HCT116 (cell line): Measurements from ENCODE around the gene GFAP. TPM values are rescaled to one million over a fixed set of nuclear protein-coding genes. Genes with fewer than 3 reads are reported as not detected.

Experiments used
- ATAC-seq: fragments of 200-7000 bp; cut with Tn5 transposase; 2 replicates; pipeline ENCODE4 v1.9.1; 2020; ENCODE audit warnings: mild to moderate bottlenecking, moderate library complexity
- BruUV-seq: library from RNA; stranded (reverse); fragments of 400-500 nt; replicated peaks from 2 replicates; lab custom pipeline; 2021; lab: Mats Ljungman, UMichigan
- CTCF ChIA-PET: fragments of 300-600 bp; sonication (Branson Sonifier 250); formaldehyde crosslinking; loops from one replicate; lab custom pipeline; 2021; ENCODE audit warnings: antibody characterized with exemption; lab: Charles Lee
- POLR2A ChIA-PET: fragments of 300-600, 350-600 bp; sonication (Branson Sonifier 250); formaldehyde crosslinking; loops from one replicate; lab custom pipeline; 2021; ENCODE audit warnings: antibody characterized with exemption; lab: Charles Lee
- RAD21 ChIA-PET, 2 experiments: fragments of 300-600 bp; sonication (Branson Sonifier 250); formaldehyde crosslinking; loops; one replicate each; lab custom pipeline; 2023; ENCODE audit warnings: low total read pairs in 2 of 2; ENCODE audit not compliant: uncharacterized antibody in 2 of 2, unreplicated experiment in 2 of 2, low non-redundant PET in 1 of 2; lab: Charles Lee
- DNase-seq: peaks from one replicate; pipeline ENCODE4 v3.0.0-alpha.2; 2010; ENCODE audit warnings: low read depth, low spot score
- H2AFZ ChIP-seq: fragments of 200-600 bp; shearing (Covaris generic), sonication (generic); 2 replicates; pipeline ENCODE4 v1.6.1; 2017; ENCODE audit warnings: low read depth, mixed run types, mixed read lengths, antibody characterized with exemption, low read length; ENCODE audit not compliant: poor library complexity, severe bottlenecking
- H3K27ac ChIP-seq: 2 replicates; pipeline ENCODE4 v1.5.1; 2012; ENCODE audit warnings: low read depth, low read length
- H3K27me3 ChIP-seq: fragments of 200-600 bp; sonication (generic); 2 replicates; pipeline ENCODE4 v1.6.1; 2016; ENCODE audit warnings: mixed run types, low read length, mixed read lengths; ENCODE audit not compliant: insufficient read depth
- H3K36me3 ChIP-seq, 2 experiments: fragments of 200-500 bp in 1 of 2; fragments of 200-600 bp in 1 of 2; sonication (Bioruptor generic) in 1 of 2; sonication (generic) in 1 of 2; 2 replicates each; pipeline versions ENCODE4 v1.5.1 to v1.6.1; 2014 to 2016; ENCODE audit warnings: low read length in 2 of 2, inconsistent platforms in 1 of 2, mixed read lengths in 1 of 2, mixed run types in 1 of 2; ENCODE audit not compliant: insufficient read depth in 2 of 2, control insufficient read depth in 1 of 2
- H3K4me1 ChIP-seq, 2 experiments: fragments of 200-600 bp in 1 of 2; sonication (generic) in 1 of 2; 2 replicates each; pipeline versions ENCODE4 v1.5.1 to v1.6.1; 2012 to 2017; ENCODE audit warnings: low read length in 2 of 2, inconsistent platforms in 1 of 2, mild to moderate bottlenecking in 1 of 2, mixed read lengths in 1 of 2, mixed run types in 1 of 2, moderate library complexity in 1 of 2; ENCODE audit not compliant: insufficient read depth in 2 of 2, control insufficient read depth in 1 of 2
- H3K4me2 ChIP-seq: fragments of 200-600 bp; sonication (generic); 2 replicates; pipeline ENCODE4 v1.6.1; 2017; ENCODE audit warnings: mixed run types, low read length, mixed read lengths
- H3K4me3 ChIP-seq, 2 experiments: fragments of 200-600 bp in 1 of 2; sonication (generic) in 1 of 2; replicated peaks in 1 of 2; 2 replicates each; pipeline ENCODE4 v1.5.1; 2011 to 2016; ENCODE audit warnings: low read length in 2 of 2, control low read depth in 1 of 2, low read depth in 1 of 2, mild to moderate bottlenecking in 1 of 2, mixed read lengths in 1 of 2, mixed run types in 1 of 2
- H3K79me2 ChIP-seq: fragments of 200-600 bp; sonication (generic); 2 replicates; pipeline ENCODE4 v1.6.1; 2017; ENCODE audit warnings: mild to moderate bottlenecking, mixed run types, low read length, moderate library complexity, mixed read lengths; ENCODE audit not compliant: insufficient read depth
- H3K9ac ChIP-seq: fragments of 200-600 bp; sonication (generic); 2 replicates; pipeline ENCODE4 v1.6.1; 2016; ENCODE audit warnings: low read length, mixed read lengths
- H3K9me2 ChIP-seq: fragments of 200-600 bp; sonication (generic), shearing (Covaris generic); 2 replicates; pipeline ENCODE4 v1.6.1; 2017; ENCODE audit warnings: mixed run types, mild to moderate bottlenecking, moderate library complexity; ENCODE audit not compliant: insufficient read depth
- H3K9me3 ChIP-seq, 2 experiments: fragments of 200-500 bp in 1 of 2; fragments of 200-600 bp in 1 of 2; sonication (Bioruptor generic) in 1 of 2; sonication (generic) in 1 of 2; 2 replicates each; pipeline ENCODE4 v1.6.1; 2014 to 2017; ENCODE audit warnings: low read length in 2 of 2, mixed read lengths in 2 of 2, inconsistent platforms in 1 of 2, low read depth in 1 of 2, mild to moderate bottlenecking in 1 of 2, mixed run types in 1 of 2, moderate library complexity in 1 of 2; ENCODE audit not compliant: control insufficient read depth in 1 of 2, insufficient read depth in 1 of 2
- H4K20me1 ChIP-seq: fragments of 200-600 bp; sonication (generic), shearing (Covaris generic); 2 replicates; pipeline ENCODE4 v1.6.1; 2017; ENCODE audit warnings: mixed run types, mild to moderate bottlenecking, moderate library complexity; ENCODE audit not compliant: insufficient read depth
- ATF3 ChIP-seq: IDR thresholded peaks from 2 replicates; pipeline ENCODE4 v1.6.1; 2012
- CEBPB ChIP-seq: IDR thresholded peaks from 2 replicates; pipeline ENCODE4 v1.6.1; 2012; ENCODE audit warnings: low read depth
- ELF1 ChIP-seq: IDR thresholded peaks from 2 replicates; pipeline ENCODE4 v1.6.1; 2012; ENCODE audit warnings: low read depth, borderline replicate concordance
- EZH2 ChIP-seq: fragments of 200-600 bp; sonication (generic); IDR thresholded peaks from 2 replicates; pipeline ENCODE4 v1.6.1; 2017; ENCODE audit warnings: antibody characterized with exemption, mixed run types
- JUND ChIP-seq: IDR thresholded peaks from 2 replicates; pipeline ENCODE4 v1.6.1; 2012
- SP1 ChIP-seq: IDR thresholded peaks from 2 replicates; pipeline ENCODE4 v1.6.1; 2012; ENCODE audit warnings: low read depth
- TCF7L2 ChIP-seq: IDR thresholded peaks from 2 replicates; pipeline ENCODE4 v1.7.0; 2011; ENCODE audit warnings: borderline replicate concordance, inconsistent platforms; ENCODE audit not compliant: insufficient read depth, insufficient read length; ENCODE audit errors: extremely low read depth
- YY1 ChIP-seq: IDR thresholded peaks from 2 replicates; pipeline ENCODE4 v1.6.1; 2011; ENCODE audit warnings: low read length, low read depth, moderate library complexity, mild to moderate bottlenecking; ENCODE audit not compliant: insufficient replicate concordance; ENCODE audit errors: extremely low read depth
- intact Hi-C: fragments of 100-400 bp; cut with micrococcal nuclease; formaldehyde crosslinking; loops from 2 replicates; pipeline ENCODE4 v1.10.0; 2022
- total RNA-seq: library from RNA; stranded (reverse); gene quantifications from one replicate; pipeline ENCODE4 v1.2.1, GENCODE V29; 2021; ENCODE audit not compliant: unreplicated experiment
- TF ChIP-seq, protein P1 (sequence below): IDR thresholded peaks from 2 replicates; pipeline ENCODE4 v1.6.1; 2011; ENCODE audit warnings: mild to moderate bottlenecking, low read length, moderate library complexity; ENCODE audit not compliant: insufficient replicate concordance; ENCODE audit errors: extremely low read depth
- TF ChIP-seq, protein P2 (sequence below): IDR thresholded peaks from 2 replicates; pipeline ENCODE4 v1.6.1; 2012; ENCODE audit warnings: low read depth
- TF ChIP-seq, protein P3 (sequence below): IDR thresholded peaks from 2 replicates; pipeline ENCODE4 v1.6.1; 2012

The GFAP gene
- total RNA-seq, 1 experiment from 2014 or later, result not detected

DNA sequence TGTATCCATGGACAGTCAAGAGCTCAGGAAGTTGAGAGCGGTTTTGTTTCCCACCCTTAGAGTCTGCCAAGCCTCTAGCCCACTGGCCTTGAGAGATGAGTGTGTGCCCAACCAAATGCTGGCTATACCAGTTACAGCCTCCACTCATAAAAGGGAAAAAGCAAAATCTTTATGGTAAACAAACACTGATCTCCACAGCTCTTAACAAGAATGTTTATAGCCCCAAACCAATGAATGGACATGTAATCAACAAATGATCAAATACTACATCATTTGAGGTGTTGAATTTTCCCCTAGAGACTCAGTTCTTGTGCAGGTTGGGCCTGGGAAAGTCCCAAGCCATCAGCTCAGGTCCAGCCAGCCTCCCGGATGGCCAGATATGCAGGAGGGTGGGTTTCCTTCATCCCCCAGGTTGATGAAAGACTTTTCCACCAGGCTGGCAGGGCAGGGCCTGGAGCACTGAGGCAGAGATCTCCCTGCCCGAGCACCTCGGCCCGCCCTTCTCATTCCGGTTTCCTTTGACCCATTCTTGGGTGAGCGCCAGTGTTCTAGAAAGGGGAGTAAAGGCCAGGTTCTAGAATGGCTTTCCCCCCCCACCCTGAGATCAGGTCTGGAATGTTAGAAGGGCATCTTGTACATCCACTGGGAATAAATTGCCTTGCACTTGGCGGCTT is 12.2 kb downstream of the GFAP start:
- ATAC-seq (no peak), DNase-seq (no peak)
- Histone ChIP-seq H3K9me3 (no peaks in the 10 kb centered on the region), H3K9ac (no peak overlapping the region), H3K4me2 (no peak overlapping the region), H3K79me2 (peaks cover 13% of the 10 kb centered on the region), H3K27ac (no peak overlapping the region), H3K27me3 (no peaks in the 10 kb centered on the region), H2AFZ (no peak overlapping the region), H3K9me2 (no peaks in the 10 kb centered on the region), H3K4me1 (peaks cover 20 to 52% of the 10 kb centered on the region in 2 experiments), H4K20me1 (no peaks in the 10 kb centered on the region), H3K36me3 (no peaks in the 10 kb centered on the region), H3K4me3 (no peak overlapping the region)
- intact Hi-C loops, result no loop called here
- POLR2A ChIA-PET, result no interaction called here
- TF ChIP-seq YY1, result no peak
- no peak for TF ChIP-seq SP1
- TF ChIP-seq CEBPB, result no peak
- TF ChIP-seq EZH2, result no peak
- TF ChIP-seq ATF3, result no peak
- TF ChIP-seq, protein P1, sequence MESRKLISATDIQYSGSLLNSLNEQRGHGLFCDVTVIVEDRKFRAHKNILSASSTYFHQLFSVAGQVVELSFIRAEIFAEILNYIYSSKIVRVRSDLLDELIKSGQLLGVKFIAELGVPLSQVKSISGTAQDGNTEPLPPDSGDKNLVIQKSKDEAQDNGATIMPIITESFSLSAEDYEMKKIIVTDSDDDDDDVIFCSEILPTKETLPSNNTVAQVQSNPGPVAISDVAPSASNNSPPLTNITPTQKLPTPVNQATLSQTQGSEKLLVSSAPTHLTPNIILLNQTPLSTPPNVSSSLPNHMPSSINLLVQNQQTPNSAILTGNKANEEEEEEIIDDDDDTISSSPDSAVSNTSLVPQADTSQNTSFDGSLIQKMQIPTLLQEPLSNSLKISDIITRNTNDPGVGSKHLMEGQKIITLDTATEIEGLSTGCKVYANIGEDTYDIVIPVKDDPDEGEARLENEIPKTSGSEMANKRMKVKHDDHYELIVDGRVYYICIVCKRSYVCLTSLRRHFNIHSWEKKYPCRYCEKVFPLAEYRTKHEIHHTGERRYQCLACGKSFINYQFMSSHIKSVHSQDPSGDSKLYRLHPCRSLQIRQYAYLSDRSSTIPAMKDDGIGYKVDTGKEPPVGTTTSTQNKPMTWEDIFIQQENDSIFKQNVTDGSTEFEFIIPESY, result no peak
- TF ChIP-seq JUND, result no peak
- no peak for TF ChIP-seq ELF1
- TF ChIP-seq TCF7L2, result no peak
- TF ChIP-seq, protein P2, sequence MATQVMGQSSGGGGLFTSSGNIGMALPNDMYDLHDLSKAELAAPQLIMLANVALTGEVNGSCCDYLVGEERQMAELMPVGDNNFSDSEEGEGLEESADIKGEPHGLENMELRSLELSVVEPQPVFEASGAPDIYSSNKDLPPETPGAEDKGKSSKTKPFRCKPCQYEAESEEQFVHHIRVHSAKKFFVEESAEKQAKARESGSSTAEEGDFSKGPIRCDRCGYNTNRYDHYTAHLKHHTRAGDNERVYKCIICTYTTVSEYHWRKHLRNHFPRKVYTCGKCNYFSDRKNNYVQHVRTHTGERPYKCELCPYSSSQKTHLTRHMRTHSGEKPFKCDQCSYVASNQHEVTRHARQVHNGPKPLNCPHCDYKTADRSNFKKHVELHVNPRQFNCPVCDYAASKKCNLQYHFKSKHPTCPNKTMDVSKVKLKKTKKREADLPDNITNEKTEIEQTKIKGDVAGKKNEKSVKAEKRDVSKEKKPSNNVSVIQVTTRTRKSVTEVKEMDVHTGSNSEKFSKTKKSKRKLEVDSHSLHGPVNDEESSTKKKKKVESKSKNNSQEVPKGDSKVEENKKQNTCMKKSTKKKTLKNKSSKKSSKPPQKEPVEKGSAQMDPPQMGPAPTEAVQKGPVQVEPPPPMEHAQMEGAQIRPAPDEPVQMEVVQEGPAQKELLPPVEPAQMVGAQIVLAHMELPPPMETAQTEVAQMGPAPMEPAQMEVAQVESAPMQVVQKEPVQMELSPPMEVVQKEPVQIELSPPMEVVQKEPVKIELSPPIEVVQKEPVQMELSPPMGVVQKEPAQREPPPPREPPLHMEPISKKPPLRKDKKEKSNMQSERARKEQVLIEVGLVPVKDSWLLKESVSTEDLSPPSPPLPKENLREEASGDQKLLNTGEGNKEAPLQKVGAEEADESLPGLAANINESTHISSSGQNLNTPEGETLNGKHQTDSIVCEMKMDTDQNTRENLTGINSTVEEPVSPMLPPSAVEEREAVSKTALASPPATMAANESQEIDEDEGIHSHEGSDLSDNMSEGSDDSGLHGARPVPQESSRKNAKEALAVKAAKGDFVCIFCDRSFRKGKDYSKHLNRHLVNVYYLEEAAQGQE, result no peak
- TF ChIP-seq, protein P3, sequence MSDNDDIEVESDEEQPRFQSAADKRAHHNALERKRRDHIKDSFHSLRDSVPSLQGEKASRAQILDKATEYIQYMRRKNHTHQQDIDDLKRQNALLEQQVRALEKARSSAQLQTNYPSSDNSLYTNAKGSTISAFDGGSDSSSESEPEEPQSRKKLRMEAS, result no peak
- BruUV-seq, result no TSS peak
- CTCF ChIA-PET, result interaction anchor here (1.0 to 2.0 kb wide), 2 partner anchors 8 to 13 kb away, joined by 3 to 6 read pairs; no protein-coding TSS in a partner anchor
- RAD21 ChIA-PET, result interaction anchor here in 1 of 2 experiments (0.6 kb wide), 1 partner anchor 122 kb away, joined by 3 read pairs; no protein-coding TSS in a partner anchor
